NCI-H1105 treated with DMSO at 0.1 percent for 48 hours (cell line): Measurements from ENCODE around the gene GRID2IP.

ENCODE experiments used
- DNase-seq: peaks from one replicate; lab custom pipeline; 2025; lab: John Stamatoyannopoulos, UW

Gene GRID2IP

DNA sequence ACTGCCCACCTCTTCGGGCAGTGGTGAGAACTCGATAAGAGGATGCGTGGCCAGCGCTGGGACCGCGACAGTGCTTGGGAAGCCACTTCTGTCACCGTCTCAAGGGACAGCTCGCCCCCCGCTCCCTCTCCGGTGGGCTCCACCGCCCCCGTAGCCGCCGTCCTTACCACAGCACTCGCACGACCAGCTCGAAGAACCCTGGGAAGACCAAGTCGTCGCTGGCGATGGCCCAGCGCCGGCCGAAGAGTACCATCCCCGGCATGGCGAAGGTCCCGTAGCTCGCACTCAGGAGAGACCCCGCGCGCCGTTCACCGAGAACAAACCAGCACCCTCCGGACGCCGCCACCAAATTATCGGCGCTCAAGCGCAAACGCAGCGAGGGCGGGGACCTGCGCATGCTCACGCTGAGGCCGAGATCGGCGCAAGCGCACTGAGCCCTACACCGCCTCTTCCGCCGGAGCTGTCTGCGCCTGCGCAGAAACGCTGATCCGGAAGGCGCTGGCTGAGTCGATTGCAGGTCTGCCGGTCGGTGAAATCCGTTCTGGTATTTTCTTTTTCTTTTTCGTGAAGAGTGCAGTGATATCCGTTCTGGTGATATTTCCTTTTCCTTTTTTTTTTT is 103.6 kb downstream of the GRID2IP start, which contains the start of gene DAGLB:
Gene DAGLB (minus strand): TSS at position 374 of the 619 bp plus-strand sequence. CDS start 112 bp downstream, at position 262.
- peak; percentile 88 for DNase-seq
